GM21723 (cell line): ENCODE measurements around the gene RAB4B.
A peak's percentile ranks its signal among the peaks of the same experiment; 100 is the strongest.
"Not testable (repeated sequence)": the region's sequence is repeated elsewhere in the genome, so short reads cannot be mapped to it uniquely, and the experiment has no call there.

Experiments
- ATAC-seq: cut with Tn5 transposase; IDR thresholded peaks from one replicate; pipeline ENCODE4 v1.9.1; 2021; ENCODE audit warnings: mild to moderate bottlenecking, moderate library complexity; ENCODE audit not compliant: unreplicated experiment

Gene RAB4B

GRCh38 chr19:40801426-40802299 lies 23.6 kb downstream of the RAB4B start:
- no peak for ATAC-seq

- no peak for ATAC-seq
These were observed 24.5 kb downstream of the RAB4B start for GRCh38 chr19:40802300-40803169.

GRCh38 chr19:40803170-40803856 lies 25.3 kb downstream of the RAB4B start:
- no peak for ATAC-seq

DNA sequence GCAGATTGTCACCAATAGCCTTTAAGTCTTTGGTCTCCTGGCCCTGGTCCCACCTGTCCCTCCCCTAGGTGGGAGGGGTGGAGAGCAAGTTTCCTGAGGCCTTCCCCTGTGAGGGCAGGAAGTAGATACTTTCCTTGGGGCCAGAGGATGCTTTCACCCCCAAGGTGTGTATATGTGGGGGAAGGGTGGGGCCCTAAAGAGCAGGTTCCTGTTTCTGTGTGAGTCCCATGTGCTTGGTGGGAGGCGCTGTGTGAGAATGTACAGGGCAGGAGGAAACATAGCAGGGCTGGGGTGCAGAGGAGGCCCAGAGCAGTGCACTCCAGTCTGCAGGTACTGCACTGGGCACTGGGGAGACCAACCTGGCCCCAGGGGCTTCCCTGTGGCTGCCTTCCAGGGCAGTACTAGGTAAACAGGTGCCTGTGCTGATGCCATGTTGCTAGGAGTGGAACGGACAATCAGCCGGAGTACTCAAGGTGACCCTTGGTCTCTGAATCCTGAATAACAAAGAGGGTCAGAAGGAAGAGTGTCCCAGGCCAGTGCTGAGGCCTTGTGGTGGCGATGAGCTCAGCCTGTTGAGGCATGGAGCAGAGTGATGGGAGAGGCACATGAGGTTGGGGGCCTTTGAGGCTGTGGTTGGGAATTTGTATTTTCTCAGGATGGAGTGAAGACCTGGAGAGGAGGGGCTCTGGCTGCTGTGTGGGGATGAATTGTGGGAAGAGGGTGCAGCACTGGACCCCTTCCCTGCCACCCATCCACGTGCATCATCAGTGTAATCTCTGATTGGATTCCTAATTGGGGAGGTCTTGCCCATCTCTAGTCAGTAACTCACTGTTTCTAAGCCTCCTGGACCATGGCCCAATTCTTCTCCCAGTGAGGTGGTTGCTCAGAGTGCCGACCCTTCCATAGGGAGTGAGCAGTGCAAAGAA lies 26.1 kb downstream of the RAB4B start:
- no peak for ATAC-seq

DNA sequence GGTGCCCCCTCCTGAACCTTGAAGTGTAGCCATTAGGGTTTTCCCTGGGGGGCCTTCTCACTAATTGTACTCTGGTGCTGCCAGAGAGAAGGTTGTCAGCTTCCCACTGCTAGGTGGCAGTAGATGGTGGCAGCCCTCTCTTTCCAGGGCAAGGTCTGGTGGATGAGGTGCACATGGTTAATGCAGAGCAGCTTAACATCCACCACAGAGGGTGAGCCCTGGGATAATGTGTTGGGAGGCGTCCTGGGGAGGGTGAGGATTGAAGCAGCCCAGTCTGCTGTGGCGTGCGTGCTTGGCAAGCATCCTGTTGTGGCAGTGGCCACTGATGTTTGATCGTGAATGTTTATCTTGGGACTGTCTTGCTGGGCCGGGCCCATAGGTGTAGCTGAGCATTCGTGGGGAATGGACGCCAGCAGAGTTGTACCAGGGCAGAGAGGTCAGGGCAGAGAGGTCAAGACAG lies 26.8 kb downstream of the RAB4B start:
- no peak for ATAC-seq

DNA sequence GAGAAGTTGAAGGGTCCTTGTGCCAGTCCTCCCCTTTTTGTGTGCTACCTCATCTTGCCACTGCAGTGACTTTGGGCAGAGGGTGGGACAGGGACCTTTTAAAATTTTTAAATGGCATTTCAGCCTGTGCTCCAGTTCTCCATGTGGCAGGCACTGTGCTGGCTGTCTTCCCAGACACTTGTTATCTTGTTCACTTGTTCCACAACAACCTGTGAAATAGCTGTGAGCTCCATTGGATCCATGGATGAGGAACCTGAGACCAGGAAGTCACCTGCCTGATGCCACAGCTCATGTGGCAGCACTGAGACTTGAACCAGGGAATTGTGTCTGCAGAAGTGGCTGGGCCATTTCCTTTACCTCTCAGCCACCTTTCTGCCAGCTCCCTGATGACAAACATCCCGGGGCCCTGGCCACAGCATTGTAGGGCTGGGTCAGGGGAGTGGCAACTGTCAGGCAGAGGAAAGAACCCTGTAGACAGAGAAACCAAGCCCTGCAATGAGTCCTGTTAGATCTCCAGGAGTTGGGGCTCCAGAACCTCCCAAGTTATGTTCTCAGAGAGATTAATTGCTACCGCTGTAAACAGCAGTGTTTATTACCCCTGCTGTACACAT lies 27.3 kb downstream of the RAB4B start:
- ATAC-seq = no peak

DNA sequence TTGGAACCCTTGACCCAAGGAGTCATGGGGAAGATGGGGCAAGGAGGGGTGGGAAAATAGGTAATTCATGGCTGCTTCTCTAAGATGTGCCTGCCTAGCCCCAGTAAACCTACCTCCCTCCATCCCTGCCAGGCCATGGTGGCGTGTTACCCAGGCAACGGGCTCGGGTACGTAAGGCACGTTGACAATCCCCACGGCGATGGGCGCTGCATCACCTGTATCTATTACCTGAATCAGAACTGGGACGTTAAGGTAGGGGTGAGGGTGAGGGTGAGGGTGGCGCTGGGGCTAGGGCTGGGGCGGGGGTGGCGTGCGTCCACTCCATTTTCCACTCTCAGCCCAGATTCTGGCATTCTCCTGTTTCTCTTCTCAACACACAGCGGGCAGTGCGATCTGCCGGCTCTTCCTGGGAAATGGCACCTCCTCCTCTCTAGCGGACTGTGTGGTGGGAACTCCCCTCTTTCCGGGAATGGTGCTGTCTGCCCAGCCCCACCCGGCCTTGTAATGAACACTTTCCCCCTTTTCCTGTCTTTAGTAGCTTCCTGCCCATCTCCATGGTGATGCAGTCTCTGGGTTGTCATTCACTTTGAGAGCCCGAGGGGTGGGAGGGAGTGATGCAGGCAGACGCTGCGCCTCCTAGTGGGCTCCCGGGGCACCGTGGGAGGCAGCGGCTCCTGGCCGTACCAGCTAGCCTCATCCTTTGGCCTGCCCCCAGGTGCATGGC lies 28.5 kb downstream of the RAB4B start:
- no peak for ATAC-seq

DNA sequence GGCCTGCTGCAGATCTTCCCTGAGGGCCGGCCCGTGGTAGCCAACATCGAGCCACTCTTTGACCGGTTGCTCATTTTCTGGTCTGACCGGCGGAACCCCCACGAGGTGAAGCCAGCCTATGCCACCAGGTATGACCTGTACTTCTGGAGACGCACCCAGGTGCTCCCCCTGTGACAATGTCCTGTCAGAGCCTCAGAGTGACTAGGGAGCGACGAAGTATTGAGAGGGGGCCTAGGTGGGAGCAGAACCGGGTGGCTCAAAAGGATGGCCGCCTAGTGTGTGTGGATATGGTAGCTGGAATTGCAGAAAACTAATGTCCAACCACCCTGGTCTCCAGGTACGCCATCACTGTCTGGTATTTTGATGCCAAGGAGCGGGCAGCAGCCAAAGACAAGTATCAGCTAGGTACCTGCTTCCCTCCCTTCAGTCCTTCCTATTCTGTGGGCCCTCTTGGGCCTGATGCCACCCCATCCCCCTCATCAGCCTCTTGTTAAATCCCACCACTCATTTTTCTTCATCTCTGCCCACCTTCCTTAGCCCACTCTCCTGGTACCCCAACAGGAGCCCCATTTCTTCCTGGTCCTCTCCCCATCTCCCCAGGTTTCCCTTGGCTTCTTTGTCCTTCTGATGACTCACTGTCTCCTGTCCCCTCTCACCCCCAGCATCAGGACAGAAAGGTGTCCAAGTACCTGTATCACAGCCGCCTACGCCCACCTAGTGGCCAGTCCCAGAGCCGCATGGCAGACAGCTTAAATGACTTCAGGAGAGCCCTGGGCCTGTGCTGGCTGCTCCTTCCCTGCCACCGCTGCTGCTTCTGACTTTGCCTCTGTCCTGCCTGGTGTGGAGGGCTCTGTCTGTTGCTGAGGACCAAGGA lies 29.3 kb downstream of the RAB4B start:
- no peak for ATAC-seq

- ATAC-seq = no peak
These were observed 29.9 kb downstream of the RAB4B start for GRCh38 chr19:40808021-40808325.

- ATAC-seq = no peak
These were observed 30.4 kb downstream of the RAB4B start for GRCh38 chr19:40808497-40808896.

GRCh38 chr19:40809358-40810086 lies 31.5 kb downstream of the RAB4B start:
- no peak for ATAC-seq

DNA sequence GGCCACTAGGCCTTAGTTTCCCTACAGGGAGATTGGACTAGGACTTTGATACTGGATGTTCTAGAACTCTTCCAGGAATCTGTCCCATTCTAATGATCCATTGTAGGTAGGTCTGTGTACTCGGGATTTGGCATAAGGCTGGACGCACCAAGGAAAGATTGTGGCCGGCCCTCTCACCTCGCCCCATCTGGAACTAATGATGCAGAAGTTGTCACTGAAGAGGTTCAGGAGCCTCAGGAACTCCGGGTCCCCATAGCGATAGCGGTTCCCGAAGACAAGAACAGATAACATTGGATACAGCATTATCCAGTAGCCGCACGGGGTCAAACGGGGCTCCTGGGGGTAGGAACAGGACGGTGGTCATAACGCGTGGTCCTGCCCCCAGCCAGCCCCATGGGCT lies 32.1 kb downstream of the RAB4B start:
- no peak for ATAC-seq

DNA sequence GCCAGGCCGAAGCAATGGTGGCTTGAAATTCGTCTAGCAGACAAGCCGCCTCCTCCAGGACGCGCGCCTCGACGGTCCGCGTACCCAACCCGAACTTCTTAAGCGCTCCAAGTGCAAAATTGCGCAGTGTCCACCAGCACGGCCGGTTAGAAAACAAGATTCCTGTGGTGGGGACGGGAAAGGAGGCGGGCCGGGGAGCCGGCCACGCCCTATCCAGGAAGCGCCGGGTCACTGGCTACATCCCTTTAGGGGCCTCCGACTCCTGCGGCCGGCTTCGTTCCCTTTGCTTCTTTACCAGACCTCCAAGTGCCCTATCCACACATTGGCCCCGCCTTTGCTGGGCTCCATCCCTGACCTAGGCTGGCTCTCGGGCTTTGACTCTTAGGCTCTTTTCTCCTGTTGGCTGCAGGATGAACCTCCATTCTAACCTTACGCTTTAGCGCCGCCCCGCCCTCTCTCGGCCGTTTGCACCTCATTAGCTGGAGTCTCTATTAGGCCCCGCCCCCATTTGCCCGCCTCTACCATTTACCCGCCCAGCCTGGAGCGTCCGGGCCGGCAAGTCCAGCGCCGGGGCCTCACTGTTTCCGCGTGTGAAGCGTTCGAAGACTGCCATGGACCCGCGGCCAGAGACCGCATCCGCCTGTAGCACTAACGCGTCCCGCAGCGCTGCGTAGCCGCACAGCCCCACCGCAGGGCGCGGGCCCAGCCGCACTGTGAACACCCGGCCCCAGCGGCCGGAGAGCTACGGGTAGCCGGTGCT lies 32.8 kb downstream of the RAB4B start:
- peak; percentile 66 for ATAC-seq

- no peak for ATAC-seq
These were observed 33.7 kb downstream of the RAB4B start for GRCh38 chr19:40811478-40812341.

GRCh38 chr19:40812571-40812970 lies 34.5 kb downstream of the RAB4B start:
- not testable (repeated sequence) for ATAC-seq

- ATAC-seq = no peak
These were observed 35.1 kb downstream of the RAB4B start for GRCh38 chr19:40813182-40813581.
